AG04449 (cell line): ENCODE results near the gene BCL2L14.
"Not testable (repeated sequence)": the region's sequence is repeated elsewhere in the genome, so short reads cannot be mapped to it uniquely, and the experiment has no call there.

Experiments
- CTCF ChIA-PET: fragments of 350-600 bp; formaldehyde crosslinking; extraction: SDS; loops from one replicate; lab custom pipeline; 2021; ENCODE audit warnings: antibody characterized with exemption; lab: Yijun Ruan, JAX
- POLR2A ChIA-PET: fragments of 400-600, 350-600 bp; formaldehyde crosslinking; extraction: SDS; loops from one replicate; lab custom pipeline; 2020; ENCODE audit warnings: antibody characterized with exemption, inconsistent platforms; lab: Yijun Ruan, JAX
- DNase-seq: peaks from one replicate; pipeline ENCODE4 v3.0.0-alpha.2; 2010; ENCODE audit warnings: low read depth, low spot score
- H3K4me3 ChIP-seq: 2 replicates; pipeline ENCODE4 v1.5.1; 2011; ENCODE audit warnings: low read depth, mild to moderate bottlenecking, control low read depth, low read length
- CTCF ChIP-seq: IDR thresholded peaks from one replicate; pipeline ENCODE4 v1.5.1; 2011; ENCODE audit warnings: mild to moderate bottlenecking, moderate library complexity, low read length, control low read depth, inconsistent platforms; ENCODE audit not compliant: insufficient read depth; ENCODE audit errors: missing control alignments

BCL2L14 gene

GRCh38 chr12:12099102-12099501, 28.4 kb downstream of the BCL2L14 start:
- DNase-seq: no peak
- no peak for TF ChIP-seq CTCF
- POLR2A ChIA-PET: no interaction called here
- no peak overlapping the region for H3K4me3 ChIP-seq
- CTCF ChIA-PET: interaction anchor here (2.4 kb wide), 1 partner anchor 228 kb away, joined by 9 read pairs; no protein-coding TSS in a partner anchor

GRCh38 chr12:12107678-12108077, 36.9 kb downstream of the BCL2L14 start:
- H3K4me3 ChIP-seq: no peak overlapping the region
- ChIA-PET CTCF (no interaction called here), POLR2A (interaction anchor here (0.6 kb wide), 2 partner anchors 247 to 868 kb away, joined by 3 read pairs; no protein-coding TSS in a partner anchor)
- DNase-seq: no peak
- no peak for TF ChIP-seq CTCF

- no peak for DNase-seq
- H3K4me3 ChIP-seq: no peak overlapping the region
- TF ChIP-seq CTCF: no peak
- ChIA-PET POLR2A (no interaction called here), CTCF (no interaction called here)
Observed at GRCh38 chr12:12108441-12109058, 37.8 kb downstream of the BCL2L14 start.

- H3K4me3 ChIP-seq, POLR2A ChIA-PET, DNase-seq: not testable (repeated sequence)
- CTCF ChIA-PET: interaction anchor here (0.6 kb wide), 1 partner anchor 71 kb away, joined by 3 read pairs; no protein-coding TSS in a partner anchor
Observed at GRCh38 chr12:12110923-12111555, 40.3 kb downstream of the BCL2L14 start.

- no peak for DNase-seq
- ChIA-PET CTCF (interaction anchor here (1.3 kb wide), 1 partner anchor 10 kb away, joined by 3 read pairs; no protein-coding TSS in a partner anchor), POLR2A (no interaction called here)
- H3K4me3 ChIP-seq: no peak overlapping the region
- no peak for TF ChIP-seq CTCF
Observed at GRCh38 chr12:12115514-12115913, 44.8 kb downstream of the BCL2L14 start.

- CTCF ChIA-PET: interaction anchor here (0.8 kb wide), 1 partner anchor 218 kb away, joined by 3 read pairs; no protein-coding TSS in a partner anchor
- no peak for DNase-seq
- H3K4me3 ChIP-seq: no peak overlapping the region
- TF ChIP-seq CTCF: no peak
- POLR2A ChIA-PET: no interaction called here
Observed at GRCh38 chr12:12116677-12117076, 45.9 kb downstream of the BCL2L14 start.
